Activated gamma-delta T cell treated with anti-CD3 and anti-CD28 coated beads, Interleukin-2, amount 50 U/mL, for 16 hours (primary cell): ENCODE measurements around the gene PAGR1.
A peak's percentile ranks its signal among the peaks of the same experiment; 100 is the strongest.
"Not testable (repeated sequence)": the region's sequence is repeated elsewhere in the genome, so short reads cannot be mapped to it uniquely, and the experiment has no call there.

Experiments
- DNase-seq: peaks from one replicate; pipeline ENCODE4 v3.0.0-alpha.2; 2020; ENCODE audit warnings: low read depth

The PAGR1 gene

DNA sequence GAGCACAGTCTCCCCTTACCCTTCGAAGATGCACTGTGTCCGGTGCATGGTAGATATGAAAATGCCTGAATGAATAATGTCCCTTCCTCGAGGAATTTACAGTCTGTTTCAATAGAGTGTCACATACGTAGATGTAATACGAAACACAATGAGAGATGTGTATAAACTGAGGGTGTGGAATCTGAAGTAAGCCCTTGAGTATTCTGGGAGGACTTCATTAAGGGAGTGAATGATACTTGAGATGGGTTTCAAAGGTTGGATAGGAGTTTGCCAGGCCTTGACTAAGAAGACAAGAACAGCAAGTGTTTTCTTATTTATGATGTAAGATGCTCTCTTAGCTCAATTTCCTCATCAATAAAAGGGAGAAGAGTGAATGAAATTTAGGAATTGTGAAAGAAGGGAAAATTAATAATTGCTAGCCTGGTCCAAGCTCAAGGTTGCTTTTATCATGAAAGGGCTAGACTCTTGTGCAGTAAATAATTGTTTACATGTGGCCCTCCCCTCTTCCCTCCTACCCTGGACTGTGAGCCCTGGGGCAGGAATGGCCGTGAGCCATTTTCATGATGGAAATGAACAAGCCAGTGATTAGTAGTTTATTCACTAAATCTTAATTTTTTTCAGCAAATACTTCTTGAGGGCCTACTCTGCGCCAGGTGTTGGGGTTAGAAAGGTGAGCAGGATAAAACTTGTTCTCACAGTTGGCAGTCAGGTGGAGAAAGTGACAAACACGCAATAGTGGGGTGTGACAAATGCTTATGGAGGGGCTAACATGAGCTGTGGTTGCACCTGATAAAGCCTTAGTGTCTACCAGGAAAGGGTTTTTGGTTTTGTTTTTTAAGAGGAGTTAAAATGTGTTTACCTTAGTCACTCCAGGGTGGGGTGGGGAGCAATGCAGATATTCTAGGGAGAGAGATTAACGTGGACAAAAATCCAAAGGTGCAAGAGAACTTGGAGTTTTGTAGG lies 23.8 kb upstream of the PAGR1 start:
- no peak for DNase-seq

DNA sequence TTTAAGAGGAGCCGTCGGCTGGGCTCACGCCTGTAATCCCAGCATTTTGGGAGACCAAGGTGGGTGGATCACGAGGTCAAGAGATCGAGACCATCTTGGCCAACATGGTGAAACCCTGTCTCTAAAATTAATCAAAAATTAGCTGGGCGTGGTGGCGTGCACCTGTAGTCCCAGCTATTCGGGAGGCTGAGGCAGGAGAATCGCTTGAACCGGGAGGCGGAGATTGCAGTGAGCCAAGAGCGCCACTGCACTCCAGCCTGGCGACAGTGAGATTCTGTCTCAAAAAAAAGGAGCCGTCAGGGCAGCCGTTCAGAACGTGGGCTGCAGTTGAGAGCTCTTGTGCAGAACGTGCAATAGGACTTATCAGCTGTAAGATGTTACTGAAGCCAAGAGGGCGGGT lies 22.8 kb upstream of the PAGR1 start:
- not testable (repeated sequence) for DNase-seq

DNA sequence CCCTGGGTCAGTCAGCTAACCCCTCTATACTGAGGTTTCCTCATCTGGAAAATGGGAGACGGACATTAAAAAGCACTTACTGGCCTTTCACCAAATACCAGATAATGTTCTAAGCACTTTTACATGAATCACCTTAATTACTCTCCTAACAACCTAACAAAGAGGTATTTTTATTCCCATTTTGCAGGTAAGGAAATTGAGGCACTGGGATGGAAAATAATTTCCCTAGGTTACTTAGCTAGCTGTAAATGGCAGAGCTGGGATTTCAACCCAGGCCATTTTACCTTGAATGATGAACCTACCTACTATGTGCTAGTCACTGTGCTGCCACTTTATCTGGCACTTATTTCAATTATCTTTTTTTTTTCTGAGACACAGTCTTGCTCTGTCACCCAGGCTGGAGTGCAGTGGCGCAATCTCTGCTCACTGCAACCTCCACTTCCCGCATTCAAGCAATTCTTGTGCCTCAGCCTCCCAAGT lies 21.7 kb upstream of the PAGR1 start:
- DNase-seq = no peak

DNA sequence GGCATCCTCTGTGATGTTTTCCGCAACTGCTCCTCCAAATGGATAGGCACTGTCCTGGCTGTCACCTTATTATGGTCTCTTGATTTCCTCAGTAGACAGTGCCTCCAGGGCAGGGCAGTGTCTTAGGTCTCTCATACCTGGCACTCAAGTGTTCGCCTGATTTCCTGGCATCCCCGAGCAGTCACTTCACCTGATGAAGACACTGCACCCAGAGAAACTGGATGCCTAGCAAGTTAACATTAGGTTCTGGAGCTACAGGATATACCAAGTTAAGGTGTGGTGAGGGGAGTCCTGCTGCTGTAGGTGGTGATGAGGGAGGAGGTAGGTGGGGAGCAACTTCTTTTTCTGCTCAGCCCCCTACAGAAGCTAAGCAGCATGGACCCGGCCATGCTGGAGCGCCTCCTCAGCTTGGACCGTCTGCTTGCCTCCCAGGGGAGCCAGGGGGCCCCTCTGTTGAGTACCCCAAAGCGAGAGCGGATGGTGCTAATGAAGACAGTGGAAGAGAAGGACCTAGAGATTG lies 13.5 kb upstream of the PAGR1 start:
- no peak for DNase-seq

DNA sequence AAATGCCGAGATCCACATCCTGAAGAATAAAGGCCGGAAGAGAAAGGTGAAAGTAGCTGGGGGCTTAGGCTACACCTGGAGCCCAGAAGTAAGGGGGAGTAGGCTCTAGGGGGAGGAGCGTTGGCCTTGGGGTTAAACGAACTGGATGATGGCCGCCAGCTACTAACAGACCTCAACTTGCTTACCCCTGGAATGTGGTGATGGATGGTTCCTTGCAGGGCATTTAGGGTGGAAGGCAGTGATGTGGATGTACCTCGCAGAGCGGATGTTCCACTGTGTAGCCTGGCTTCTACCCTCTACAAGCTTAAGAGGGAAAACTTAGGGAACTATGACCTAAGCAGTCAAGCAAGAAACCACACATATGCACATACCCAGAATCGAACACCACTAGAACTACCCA lies 11.9 kb upstream of the PAGR1 start:
- no peak for DNase-seq

DNA sequence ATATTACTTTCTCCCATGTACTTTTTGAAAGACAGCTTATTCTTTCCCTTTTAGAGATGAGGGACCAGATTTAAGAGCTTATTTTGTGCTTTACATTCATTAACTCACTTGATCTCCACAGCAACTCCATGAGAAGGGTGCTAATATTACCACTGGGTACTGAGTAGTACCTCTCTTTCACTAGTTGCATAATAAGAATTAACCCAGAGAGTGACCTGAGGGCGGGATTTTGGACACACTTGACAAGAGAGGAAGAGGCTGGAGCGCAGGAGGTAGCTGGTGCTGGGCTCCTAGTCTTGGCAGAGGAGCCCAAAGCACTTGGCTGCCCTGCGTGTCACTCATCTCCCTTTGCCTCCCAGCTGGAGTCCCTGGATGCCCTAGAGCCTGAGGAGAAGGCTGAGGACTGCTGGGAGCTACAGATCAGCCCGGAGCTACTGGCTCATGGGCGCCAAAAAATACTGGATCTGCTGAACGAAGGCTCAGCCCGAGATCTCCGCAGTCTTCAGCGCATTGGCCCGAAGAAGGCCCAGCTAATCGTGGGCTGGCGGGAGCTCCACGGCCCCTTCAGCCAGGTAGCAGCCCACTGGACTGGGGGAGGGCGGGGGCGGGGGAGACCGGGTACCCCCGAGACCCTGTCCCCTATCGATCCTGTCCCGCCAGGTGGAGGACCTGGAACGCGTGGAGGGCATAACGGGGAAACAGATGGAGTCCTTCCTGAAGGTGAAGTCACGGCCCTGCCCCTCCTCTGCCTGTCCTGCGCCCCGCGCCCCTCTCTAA lies 11.3 kb upstream of the PAGR1 start:
- DNase-seq = no peak

DNA sequence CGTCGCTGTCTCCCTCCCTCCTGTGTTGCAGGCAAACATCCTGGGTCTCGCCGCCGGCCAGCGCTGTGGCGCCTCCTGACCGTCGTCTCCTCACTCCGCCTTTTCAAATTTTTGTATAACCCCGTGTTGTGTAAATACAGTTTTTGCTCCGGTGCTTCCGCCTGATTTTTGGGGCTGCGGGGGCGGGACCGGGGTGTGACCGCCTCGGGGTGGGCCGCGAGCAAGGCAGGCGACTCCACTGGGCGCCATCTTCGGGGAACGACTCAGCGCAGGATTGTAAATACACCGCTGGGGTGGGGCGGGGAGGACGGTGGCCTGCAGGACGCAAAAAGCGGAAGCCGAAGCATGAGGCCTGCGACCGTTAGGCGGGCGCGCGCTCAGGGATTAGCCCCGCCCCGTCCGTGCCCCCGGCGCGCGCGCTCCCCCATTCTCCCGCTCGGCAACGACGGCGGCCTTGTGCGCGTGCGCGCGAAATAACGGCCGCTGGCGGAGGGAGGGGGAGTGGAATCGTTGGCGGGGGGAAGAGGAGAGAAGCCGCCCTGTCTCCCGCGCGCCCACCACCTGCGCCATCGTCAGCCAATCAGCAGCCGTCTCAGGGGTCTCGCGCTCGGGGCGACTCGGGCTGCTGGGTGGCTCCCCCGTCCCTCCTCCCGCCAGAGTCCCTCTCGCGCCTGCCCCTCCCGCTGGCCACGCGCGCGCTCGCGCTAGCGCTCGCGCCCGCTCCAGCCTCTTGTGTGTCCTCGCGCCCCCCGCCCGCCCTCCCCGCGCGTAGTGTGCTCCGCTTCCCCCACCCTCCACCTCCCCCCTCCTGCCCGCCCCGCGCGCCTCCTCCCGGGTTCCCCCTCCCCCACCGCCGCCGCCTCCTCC lies 10.5 kb upstream of the PAGR1 start:
- DNase-seq = peak; percentile 98

DNA sequence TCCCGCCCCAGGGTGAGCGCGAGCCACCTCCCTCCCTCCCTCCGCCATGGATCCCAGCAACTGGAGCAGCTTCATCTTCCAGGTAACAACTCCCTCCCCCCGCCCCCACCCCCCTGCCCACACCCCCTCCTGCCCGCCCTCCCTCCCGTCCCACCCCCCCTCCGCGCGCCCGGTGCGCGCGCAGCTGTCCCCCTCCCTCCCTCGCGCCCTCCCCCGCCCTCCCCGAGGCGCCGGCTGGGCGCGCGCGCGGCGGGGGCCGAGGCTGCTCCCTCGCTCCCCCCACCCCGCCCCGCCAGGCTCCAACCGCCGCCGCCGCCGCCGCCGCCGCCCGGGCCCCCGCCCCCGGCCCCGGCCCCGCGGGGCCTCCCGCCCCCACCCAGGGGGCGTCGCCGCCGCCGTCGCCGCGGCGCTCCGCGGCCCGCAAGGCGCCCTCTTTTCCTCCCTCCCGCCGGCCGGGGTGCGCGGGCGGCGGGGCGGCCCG lies 9.8 kb upstream of the PAGR1 start, which contains the start of gene MAZ:
MAZ (plus strand) TSS at position 431 of the 481 bp plus-strand sequence. CDS start 173 bp downstream, outside the sequence.
- peak; percentile 58 for DNase-seq

DNA sequence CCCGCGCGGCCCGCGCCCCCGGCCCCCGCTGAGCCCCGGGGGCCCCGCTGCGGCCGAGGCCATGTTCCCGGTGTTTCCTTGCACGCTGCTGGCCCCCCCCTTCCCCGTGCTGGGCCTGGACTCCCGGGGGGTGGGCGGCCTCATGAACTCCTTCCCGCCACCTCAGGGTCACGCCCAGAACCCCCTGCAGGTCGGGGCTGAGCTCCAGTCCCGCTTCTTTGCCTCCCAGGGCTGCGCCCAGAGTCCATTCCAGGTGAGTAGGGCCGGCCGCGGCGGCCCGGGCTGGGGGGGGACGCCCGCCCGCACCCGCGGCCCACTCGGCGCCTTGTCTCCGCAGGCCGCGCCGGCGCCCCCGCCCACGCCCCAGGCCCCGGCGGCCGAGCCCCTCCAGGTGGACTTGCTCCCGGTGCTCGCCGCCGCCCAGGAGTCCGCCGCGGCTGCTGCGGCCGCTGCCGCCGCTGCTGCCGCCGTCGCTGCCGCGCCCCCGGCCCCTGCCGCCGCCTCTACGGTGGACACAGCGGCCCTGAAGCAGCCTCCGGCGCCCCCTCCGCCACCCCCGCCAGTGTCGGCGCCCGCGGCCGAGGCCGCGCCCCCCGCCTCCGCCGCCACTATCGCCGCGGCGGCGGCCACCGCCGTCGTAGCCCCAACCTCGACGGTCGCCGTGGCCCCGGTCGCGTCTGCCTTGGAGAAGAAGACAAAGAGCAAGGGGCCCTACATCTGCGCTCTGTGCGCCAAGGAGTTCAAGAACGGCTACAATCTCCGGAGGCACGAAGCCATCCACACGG lies 9.1 kb upstream of the PAGR1 start:
- no peak for DNase-seq

DNA sequence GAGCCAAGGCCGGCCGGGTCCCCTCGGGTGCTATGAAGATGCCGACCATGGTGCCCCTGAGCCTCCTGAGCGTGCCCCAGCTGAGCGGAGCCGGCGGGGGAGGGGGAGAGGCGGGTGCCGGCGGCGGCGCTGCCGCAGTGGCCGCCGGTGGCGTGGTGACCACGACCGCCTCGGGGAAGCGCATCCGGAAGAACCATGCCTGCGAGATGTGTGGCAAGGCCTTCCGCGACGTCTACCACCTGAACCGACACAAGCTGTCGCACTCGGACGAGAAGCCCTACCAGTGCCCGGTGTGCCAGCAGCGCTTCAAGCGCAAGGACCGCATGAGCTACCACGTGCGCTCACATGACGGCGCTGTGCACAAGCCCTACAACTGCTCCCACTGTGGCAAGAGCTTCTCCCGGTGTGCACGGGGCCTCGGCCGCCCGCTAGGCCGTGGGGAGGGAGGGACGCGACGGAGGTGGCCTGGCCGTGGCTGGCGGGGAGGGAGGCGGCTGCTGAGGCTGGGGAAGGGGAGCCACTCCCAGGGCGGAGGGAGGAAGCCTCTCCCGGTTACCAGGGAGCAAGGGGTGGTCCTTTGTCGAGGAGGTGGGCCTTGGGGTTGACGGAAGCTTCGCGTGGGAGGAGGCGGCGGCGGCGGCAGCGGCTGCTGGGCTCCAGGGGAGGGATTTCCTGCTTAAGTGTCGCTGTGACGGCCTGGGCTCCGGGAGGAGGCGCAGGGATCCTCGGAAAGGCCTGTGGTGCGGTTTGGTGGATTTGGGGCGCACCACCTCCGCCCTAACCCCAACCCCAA lies 8.3 kb upstream of the PAGR1 start:
- peak; percentile 75 for DNase-seq

DNA sequence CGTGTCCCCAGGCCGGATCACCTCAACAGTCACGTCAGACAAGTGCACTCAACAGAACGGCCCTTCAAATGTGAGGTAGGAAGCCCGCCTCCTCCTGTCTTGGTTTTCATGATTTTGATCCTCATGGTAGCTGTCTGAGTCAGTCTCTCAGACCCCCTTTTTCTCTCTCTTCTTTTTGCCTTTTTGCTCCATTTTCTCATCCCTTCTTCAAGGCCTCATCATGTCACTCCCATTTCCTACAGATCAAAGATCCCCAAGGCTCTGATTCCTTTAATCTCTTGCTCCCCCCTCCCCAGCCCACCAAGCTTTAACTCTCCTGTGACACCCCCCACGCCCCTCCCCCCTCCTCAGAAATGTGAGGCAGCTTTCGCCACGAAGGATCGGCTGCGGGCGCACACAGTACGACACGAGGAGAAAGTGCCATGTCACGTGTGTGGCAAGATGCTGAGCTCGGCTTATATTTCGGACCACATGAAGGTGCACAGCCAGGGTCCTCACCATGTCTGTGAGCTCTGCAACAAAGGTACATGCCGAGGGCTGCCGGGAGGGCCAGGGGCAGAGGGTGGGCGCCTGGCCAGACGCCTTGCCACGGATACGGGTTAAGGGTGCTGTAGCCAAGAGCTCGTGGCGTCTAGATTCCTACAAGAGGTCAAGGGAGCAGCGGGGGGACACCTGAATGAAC lies 7.6 kb upstream of the PAGR1 start:
- DNase-seq = no peak

DNA sequence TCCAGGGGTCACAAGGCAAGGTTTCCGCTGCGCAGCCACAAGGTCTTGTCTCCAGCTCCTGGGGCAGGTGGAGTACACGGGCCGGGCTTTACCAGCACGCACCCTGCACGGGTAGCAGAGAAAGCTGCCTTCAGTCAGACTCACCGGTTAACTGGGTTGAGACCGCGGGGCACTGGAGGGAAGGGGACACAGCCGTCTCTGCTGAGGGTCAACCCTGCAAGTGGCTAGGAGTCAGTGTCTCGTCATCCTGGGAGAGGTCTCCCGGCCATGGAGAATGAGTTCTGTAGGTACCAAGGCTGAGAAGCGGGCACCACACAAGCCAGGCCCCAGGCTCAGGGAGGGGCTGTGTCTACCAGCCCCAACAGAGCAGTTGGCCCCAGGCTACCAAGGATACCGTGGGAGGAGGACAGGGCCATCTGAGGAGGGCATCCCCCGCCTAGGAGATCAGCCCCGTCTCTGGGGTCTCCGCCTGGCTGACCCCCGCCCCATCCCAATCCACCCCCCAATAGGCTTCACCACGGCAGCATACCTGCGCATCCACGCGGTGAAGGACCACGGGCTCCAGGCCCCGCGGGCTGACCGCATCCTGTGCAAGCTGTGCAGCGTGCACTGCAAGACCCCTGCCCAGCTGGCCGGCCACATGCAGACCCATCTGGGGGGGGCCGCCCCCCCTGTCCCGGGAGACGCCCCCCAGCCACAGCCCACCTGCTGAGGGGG lies 6.8 kb upstream of the PAGR1 start:
- no peak for DNase-seq

DNA sequence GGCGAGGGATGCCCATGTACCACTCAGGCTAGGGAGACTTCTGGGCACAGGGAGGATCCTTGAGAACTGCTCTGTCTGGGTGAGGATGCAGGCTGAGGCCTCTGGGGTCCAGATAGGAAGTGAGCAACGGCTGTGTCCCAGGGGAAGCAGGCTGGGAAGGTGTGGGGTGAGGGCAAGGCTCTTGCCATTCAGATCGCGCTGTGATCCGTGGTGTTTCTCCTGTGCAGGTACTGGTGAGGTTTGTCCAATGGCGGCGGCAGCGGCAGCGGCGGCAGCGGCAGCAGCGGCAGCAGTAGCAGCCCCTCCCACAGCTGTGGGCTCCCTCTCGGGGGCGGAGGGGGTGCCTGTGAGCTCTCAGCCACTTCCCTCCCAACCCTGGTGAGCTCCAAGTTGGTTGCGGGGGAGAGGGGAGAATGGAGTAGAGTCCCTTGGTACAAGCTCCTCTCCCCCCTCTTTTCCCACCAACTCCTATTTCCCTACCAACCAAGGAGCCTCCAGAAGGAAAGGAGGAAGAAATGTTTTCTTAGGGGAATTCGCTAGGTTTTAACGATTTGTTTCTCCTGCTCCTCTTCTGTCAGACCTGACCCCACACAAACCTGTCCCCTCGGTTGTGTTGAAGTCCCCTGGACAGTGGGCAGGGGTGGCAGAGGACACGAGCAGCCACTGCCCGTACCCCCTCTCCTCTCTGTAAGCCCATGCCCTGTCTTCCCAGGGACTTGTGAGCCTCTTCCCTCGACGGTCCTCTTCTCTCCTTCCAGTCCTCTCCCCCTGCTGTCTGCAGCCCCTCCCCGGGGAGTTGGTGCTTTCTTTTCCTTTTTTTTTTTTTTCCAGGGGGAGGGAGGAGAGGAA lies 5.9 kb upstream of the PAGR1 start:
- DNase-seq = no peak

DNA sequence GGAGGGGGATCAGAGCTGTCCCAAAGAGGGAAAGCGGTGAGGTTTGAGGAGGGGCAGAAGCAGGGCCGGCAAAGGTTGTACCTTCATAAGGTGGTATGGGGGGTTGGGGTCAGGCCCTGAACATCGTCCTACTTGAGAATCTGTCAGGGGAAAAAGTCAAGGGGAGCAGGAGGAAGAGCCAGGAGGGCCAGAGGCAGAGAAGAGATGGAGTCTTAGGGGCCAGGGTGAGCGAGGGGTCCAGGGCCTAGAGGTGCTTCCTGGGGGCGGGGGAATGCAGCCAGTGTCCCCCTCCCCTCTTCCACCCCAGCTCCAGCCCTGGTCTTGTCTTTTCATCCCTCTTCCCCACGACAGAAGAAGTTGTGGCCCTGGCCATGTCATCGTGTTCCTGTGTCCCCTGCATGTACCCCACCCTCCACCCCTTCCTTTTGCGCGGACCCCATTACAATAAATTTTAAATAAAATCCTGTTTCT lies 5.2 kb upstream of the PAGR1 start:
- no peak for DNase-seq

DNA sequence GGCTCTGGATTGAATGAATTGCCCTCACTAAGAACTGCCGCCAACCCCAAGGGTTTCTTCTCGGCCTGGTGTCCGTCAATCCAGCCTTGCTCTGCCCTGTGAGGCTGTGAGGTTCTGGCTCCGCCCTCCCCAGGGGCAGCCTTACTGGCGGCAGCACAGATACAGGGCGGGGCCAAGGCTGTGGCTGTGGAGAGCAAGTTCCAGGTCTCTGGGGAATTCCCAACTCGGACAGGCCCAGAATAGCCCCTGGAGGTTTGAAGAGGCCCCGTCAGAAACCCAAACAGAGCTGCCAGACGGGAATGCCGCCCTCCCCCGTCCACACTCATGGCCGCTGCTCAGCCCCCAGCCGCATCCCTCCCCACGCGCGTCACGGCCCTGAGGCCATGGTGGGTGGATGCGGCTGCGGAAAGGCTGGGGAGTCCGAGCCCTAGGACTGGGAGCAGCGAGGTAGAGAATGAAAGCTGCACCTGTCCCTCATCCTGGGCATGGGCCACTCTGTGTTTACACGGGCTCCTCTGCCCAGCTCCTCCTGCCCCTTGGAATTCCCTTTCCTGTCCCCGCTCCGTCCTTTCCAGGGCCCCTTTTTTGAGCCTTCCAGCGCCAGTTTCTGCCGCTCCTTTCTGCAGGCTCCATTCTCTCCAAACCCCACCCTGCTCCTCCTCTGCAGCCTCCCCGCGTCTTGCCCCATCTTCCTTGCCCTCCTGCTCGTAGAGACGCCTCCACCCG lies 4.6 kb upstream of the PAGR1 start:
- no peak for DNase-seq

DNA sequence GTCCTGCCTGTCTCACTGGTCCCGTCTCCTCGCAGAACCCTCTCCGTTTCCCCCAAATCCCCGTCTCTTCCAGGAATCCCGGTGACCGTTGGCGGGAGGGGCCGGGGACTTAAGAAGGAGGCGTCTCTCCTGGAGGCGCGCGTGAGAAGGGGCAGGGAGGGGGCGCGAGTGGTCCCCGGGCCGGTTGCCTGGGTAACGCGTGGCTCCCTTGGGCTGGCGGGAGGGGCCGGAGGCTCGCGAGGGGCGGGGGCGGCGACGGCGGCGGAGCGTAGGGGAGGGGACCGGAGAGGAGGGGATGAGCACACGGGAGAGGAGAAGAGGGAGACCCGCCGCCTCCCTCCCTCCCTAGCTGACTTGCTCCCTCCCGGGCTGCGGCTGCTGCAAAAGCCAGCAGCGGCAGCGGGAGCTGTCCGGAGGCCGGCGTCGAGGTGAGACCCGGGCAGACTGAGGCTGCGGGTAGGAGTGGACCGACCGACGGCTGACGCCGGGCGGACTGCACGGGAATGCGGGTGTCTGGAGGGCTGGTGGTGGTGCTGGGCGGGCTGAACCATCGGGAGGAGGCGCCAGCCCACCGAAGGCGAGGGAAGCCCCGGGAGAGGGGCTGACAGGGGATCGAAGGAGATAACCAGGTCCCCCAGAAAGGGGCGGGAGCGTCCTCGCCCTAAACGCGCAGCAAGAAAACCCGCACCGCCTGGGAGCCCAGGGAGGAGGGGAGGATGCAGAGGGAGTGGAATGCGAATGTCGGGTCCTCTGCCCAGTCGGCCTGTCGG lies 3.9 kb upstream of the PAGR1 start, which contains the start of gene PRRT2:
PRRT2 (plus strand) TSS at position 298 of the 770 bp plus-strand sequence. CDS start 862 bp downstream, outside the sequence.
- DNase-seq = no peak
